Daoy (cell line): ENCODE data around the gene INSC. TPM values are rescaled to one million over a fixed set of nuclear protein-coding genes. Genes with fewer than 3 reads are reported as not detected.

ENCODE experiments used
- DNase-seq: peaks from one replicate; pipeline ENCODE4 v3.0.0-alpha.2; 2015; ENCODE audit warnings: low read depth
- total RNA-seq: library from RNA; depleted of rRNA; stranded (reverse); fragments of >200 nt; shearing (Covaris generic); gene quantifications from 2 replicates; pipeline ENCODE4 v1.2.3, GENCODE V29; 2014

Gene INSC
- total RNA-seq, 1 experiment from 2014 or later = not detected

DNA sequence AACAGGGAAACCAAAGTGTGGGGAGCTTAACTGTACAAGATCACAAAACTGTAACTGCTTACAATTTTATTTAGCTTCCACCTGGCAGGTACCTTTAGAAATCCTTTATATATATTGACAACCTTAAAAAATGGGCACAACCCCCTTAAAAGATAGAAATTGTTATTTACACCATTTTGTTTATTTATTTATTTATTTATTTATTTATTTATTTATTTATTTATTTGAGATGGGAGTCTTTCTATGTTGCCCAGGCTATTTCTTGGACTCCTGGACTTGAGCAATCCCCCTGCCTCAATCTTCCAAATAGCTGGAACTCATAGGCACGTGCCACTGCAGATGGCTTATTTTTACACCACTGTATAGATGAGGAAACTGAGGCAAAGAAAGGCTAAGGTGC is 74.5 kb downstream of the INSC start:
- DNase-seq = no peak

DNA sequence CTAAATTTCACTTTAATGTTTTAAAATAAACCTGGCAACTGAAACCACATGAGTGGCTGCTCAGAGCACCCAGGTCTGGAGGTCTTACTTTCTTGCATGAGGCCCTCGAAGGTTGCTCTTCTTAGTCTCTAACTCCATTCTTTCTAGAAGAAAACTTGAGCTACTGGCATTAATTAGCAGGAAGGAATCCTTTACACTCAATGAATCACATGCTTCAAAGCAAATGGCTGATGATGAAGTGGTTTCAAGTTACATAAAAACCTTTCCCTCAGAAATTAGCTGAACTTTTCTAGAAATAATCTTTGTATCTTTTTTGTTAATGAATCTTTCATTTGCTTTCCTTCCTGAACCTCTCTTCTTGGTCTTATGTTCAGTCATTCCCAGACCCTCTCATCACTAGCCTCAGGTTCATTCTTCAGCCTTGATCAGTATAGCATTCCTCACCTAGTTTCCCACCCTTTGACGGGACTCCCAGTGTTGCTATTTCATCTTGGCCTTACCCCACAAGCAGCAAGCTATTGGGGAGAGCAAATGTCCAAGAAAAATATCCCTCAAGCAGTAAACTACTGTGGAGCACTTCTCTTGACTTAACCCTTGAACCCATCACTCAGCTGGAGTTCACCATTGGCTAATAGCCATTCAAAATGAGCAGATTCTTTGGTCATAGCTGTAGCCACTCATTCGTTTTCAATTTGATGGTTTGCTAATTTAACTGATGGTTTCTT is 75.1 kb downstream of the INSC start:
- no peak for DNase-seq

GRCh38 chr11:15190611-15191010 is 75.9 kb downstream of the INSC start:
- DNase-seq = no peak

GRCh38 chr11:15192005-15192556 is 77.4 kb downstream of the INSC start:
- DNase-seq = no peak

GRCh38 chr11:15194671-15195415 is 80.1 kb downstream of the INSC start:
- DNase-seq = no peak

- DNase-seq = no peak
These were observed 80.9 kb downstream of the INSC start for GRCh38 chr11:15195454-15196200.

- no peak for DNase-seq
These were observed 82.0 kb downstream of the INSC start for GRCh38 chr11:15196704-15197103.

DNA sequence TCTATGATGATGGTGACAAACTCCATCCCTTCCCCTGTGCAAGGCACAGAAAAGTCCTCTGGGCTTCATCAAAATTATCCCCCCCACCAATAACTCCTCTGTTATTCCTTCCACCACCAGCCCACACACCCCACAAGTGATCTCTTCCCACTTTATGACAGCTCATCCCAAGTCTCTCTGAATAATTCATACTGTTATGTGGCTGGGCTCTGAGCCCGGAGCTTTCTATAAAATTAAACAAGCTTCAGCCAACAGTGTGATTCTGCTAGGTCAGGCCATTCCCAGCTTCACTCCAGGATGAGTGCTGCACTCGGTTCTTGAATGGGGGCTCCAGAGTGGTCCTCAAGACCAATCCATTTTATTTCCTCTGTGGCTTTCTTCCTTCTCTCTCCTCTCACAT is 83.0 kb downstream of the INSC start:
- DNase-seq = no peak

- DNase-seq = no peak
These were observed 83.6 kb downstream of the INSC start for GRCh38 chr11:15198284-15198683.

- DNase-seq = peak; percentile 8
These were observed 85.0 kb downstream of the INSC start for GRCh38 chr11:15199693-15200092.

DNA sequence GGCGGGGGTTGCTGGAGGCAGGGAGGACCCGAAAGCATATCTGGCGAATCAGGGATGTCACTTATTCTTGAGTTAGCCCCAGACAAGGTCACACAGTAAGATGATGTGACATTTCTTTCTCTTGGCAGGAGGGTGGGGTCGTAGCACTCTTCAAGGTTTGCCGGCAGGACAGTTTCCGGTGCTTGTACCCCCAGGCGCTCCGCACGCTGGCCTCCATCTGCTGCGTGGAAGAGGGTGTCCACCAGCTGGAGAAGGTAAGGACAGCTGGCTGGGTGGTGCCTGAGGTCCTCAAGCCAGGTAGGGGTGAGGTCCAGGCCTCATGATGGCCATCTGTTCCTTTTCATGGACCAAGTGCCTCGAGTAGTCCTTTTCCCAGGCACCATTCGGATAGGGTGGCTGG is 86.0 kb downstream of the INSC start:
- DNase-seq = no peak

DNA sequence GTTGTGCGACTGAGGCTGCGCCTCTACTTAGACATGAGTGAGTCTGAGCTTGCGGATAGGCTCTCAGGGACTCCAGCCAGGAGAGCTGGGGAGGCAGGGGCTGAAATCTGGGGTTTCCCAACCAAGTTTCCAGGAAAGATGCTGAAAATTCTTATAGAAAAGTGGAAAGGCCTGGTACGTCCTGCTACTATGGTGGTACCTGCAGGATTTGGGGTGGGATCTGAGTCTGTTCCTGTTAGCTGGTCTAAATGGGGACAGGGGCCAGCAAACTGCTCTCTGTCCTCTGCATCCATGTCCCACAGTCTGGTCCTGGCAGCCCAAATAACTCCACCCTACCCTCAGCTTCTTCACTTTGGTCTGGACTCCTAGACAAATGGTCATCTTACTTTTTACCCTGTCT is 86.9 kb downstream of the INSC start:
- DNase-seq = no peak

- no peak for DNase-seq
These were observed 87.9 kb downstream of the INSC start for GRCh38 chr11:15202626-15203025.

DNA sequence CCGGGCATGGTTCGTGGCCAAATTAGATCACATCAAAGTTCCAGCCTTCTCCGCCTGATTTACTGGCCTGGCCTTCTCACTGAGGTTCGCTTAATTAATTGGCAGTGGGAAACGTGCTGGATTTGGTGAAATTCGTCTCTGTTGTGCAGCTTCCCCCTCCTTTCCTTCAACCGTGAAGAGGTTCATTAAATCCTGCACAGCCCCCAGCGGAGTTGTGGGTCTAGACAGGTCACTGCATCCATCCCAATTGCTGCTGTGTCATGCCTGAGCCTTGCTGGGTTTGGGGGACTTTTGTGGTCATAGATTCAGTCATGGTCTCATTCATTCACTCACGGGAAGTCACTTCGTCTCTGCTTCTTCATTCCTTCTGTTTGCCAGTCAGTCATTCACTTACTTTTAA is 90.0 kb downstream of the INSC start:
- DNase-seq = no peak

DNA sequence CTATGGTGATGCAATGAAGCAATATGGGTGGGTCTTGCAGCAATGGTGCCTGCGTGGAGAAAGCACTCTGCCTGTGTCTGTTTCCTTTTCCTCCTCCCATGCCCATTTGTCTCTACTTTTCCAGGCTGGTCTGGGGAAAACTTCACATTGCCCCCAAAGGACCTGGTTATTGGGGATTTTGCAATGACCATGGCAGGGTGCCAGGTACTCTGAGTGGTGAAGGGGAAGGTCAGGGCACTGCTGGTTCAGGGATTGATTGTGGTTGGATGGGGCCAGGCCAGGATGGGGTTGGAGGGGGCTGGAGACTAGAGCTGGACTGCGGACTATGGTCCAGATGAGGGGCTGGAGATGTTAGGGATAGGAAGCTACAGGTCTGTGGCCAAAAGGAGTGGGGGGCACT is 92.1 kb downstream of the INSC start:
- DNase-seq = no peak

DNA sequence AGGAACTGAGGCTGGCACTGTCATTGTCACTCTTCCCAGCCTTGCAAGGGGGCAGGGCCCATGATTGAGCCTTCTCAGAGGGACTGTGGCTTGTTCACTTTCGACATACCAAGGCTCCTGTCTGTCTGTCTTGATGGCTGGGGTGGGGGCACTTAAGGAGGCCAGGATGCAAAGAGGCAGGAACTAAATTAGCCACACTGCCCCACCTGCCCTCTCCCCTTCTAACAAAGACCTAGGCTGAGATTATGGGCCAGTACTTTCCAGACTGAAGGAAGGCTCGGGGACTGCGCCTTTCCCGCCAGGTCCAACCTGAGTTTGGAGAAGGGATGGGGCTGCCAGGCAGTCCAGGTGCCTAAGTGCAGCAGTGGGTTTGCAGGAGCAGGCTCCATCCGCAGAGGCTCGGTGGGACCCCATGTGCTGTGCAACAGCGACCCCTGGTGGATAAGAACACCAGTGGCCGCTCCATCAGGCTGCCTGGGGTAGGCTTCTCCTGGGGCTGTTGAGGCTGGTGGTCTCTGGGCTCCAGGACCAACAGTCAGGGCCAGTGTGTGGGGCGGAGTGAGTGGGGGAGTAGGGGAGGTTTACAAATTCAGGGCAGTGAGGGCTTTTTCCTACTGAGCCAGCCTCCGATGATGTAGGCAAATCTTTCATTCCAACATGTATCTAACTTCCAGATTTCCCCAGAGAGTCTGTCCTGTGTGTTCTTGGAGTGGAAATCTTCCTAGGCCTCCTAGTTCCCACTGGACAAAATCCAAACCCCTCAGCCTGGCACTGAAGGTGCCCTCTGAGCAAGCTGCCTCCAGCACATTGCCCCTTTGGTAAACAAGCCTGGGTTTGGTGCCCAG is 93.9 kb downstream of the INSC start:
- peak; percentile 56 for DNase-seq

GRCh38 chr11:15212876-15213275 is 98.2 kb downstream of the INSC start:
- DNase-seq = no peak

DNA sequence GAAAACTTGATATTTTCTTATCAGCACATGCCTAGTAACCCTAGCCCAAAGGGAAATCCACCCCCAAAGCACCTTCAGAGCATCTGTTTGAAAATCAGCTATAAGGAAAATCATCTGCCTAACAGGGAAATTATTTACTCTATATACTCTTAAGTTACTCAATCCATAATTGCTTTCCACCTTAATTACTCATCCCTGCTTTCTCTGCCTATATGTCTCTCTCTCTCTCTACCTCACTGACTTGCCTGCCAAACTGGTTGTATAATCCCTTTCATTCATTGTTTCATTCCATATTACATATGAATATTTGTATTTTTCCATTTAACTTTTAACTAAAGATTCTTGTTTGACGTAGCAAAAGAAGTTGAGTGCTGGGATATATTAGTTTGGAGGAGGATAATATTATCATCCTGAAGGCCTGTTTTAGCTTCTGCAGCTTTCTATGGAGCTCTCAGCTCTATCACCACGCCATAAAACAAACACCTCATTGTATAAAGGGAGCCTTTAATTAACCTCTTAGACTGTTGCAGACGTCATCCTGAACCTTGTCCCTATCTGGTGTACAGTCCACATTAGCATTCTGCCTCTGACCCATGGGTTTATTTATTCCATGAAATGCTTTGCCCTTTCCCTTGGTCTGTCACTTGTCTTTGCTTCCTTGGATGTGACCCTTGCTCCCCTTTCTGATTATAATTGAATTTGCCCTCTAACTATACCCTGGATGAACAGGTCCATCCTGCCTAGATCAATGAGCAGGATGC is 98.9 kb downstream of the INSC start:
- no peak for DNase-seq

DNA sequence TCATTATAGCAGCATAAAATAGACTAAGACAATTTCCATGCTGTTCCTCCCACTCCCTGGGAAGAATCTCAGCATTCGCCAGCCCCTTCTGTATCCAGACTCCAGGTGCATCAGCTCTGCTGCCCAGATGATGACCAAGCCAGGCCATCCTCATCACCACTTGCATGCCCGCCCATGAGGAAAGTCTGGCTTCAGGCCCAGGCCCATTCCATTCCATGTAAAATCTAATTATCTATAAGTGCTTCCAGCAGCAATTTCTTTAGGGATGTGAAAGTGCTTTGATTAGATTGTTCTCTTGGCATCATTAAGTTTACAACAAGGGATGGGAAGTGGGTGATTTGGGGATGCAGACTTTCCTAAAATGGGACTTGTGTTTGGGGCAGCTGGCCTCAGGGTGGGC is 100.3 kb downstream of the INSC start:
- DNase-seq = no peak

DNA sequence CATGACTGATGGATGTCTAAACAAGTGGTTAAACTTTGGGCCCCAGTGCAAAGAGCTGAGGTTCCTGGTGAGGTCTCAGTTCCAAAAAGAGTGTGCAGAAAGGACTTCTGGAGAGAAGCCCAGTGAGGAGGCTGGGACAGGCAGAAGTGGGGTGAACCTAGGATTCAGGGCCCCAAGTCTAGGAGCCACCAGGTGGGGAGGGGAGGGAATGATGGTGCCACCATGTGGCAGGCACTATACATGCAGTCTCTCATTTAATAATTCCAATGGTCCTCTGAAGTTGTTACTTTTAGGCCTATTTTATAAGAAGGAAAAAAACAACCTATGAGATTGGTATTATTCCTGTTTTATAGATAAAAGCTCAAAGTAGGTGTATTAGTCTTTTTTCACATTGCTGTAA is 102.0 kb downstream of the INSC start:
- DNase-seq = no peak

DNA sequence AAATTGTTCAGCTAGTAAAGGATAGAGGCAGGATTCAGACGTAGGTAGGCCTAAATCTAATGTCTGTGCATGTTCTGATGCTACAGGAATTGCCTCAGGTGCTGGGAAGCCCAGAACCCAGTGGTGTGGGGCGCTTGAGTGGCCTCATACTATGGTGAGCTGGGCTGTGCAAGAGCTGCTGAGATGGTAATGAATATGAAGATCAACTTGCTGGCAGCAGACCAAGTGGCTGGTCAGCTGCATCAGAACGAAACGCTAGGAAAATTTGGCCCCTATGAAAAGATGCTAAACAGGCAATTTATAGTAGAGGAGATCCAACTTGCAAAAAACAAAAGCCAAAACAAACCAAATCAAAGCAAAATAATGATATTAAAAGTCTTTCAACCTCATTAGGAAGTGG is 102.7 kb downstream of the INSC start:
- DNase-seq = no peak
